Caco-2 (cell line): ENCODE results near the gene ZDHHC20. TPM values are rescaled to one million over a fixed set of nuclear protein-coding genes. Genes with fewer than 3 reads are reported as not detected.

Experiments used
- BruUV-seq: library from RNA; stranded (reverse); fragments of 400-500 nt; replicated peaks from 2 replicates; lab custom pipeline; 2021; lab: Mats Ljungman, UMichigan
- CTCF ChIA-PET: fragments of 300-600 bp; sonication (Branson Sonifier 250); formaldehyde crosslinking; loops from one replicate; lab custom pipeline; 2022; ENCODE audit warnings: antibody characterized with exemption; lab: Charles Lee
- POLR2A ChIA-PET: fragments of 300-600 bp; sonication (Branson Sonifier 250); formaldehyde crosslinking; loops from one replicate; lab custom pipeline; 2022; ENCODE audit warnings: antibody characterized with exemption; lab: Charles Lee
- DNase-seq, 2 experiments: peaks; one replicate each; pipeline versions ENCODE4 v3.0.0 to v3.0.0-alpha.2; 2020 to 2022
- H3K27me3 ChIP-seq: replicated peaks from 2 replicates; pipeline ENCODE4 v1.6.0; 2011; ENCODE audit warnings: low read length; ENCODE audit not compliant: control insufficient read depth, insufficient read depth
- H3K36me3 ChIP-seq: 2 replicates; pipeline ENCODE4 v1.5.1; 2011; ENCODE audit warnings: low read length; ENCODE audit not compliant: control insufficient read depth, insufficient read depth
- H3K4me1 ChIP-seq: fragments of 250-450 bp; sonication (Bioruptor Pico); 2 replicates; pipeline ENCODE4 v1.5.1; 2020; ENCODE audit warnings: mild to moderate bottlenecking
- H3K4me3 ChIP-seq: 2 replicates; pipeline ENCODE4 v1.5.1; 2011; ENCODE audit warnings: low read depth, mild to moderate bottlenecking, control low read depth, low read length
- H3K9me3 ChIP-seq: fragments of 250-450 bp; sonication (Bioruptor Pico); 2 replicates; pipeline ENCODE4 v1.5.1; 2020; ENCODE audit warnings: mild to moderate bottlenecking, moderate library complexity
- H3K27ac Mint-ChIP-seq: one replicate; pipeline ENCODE4 v1.8.0; 2022; ENCODE audit warnings: mixed read lengths; ENCODE audit not compliant: unreplicated experiment
- H3K27me3 Mint-ChIP-seq: one replicate; pipeline ENCODE4 v1.8.0; 2022; ENCODE audit warnings: mixed read lengths; ENCODE audit not compliant: insufficient read depth, unreplicated experiment
- H3K36me3 Mint-ChIP-seq: one replicate; pipeline ENCODE4 v1.8.0; 2022; ENCODE audit warnings: mild to moderate bottlenecking, mixed read lengths; ENCODE audit not compliant: insufficient read depth, unreplicated experiment
- H3K4me1 Mint-ChIP-seq: one replicate; pipeline ENCODE4 v1.8.0; 2022; ENCODE audit warnings: low read depth, mixed read lengths; ENCODE audit not compliant: unreplicated experiment
- H3K4me3 Mint-ChIP-seq: one replicate; pipeline ENCODE4 v1.8.0; 2022; ENCODE audit warnings: mild to moderate bottlenecking, moderate library complexity, mixed read lengths; ENCODE audit not compliant: unreplicated experiment
- H3K9me3 Mint-ChIP-seq: one replicate; pipeline ENCODE4 v1.8.0; 2022; ENCODE audit warnings: mixed read lengths; ENCODE audit not compliant: unreplicated experiment
- intact Hi-C: fragments of 100-400 bp; cut with micrococcal nuclease; formaldehyde crosslinking; loops from one replicate; pipeline ENCODE4 v1.10.0; 2022; ENCODE audit not compliant: unreplicated experiment
- total RNA-seq: library from RNA; stranded (reverse); gene quantifications from 2 replicates; pipeline ENCODE4 v1.2.3, GENCODE V29; 2022
- TF ChIP-seq, protein P1 (sequence below), 2 experiments: fragments of 200-600 bp in 1 of 2; IDR thresholded peaks; 1 replicate in 1 of 2; 2 replicates in 1 of 2; pipeline versions ENCODE4 v1.5.1 to v1.8.0; 2011 to 2022; ENCODE audit warnings: antibody characterized with exemption in 1 of 2, control low read depth in 1 of 2, inconsistent platforms in 1 of 2, low read depth in 1 of 2, low read length in 1 of 2, mild to moderate bottlenecking in 1 of 2, moderate library complexity in 1 of 2; ENCODE audit not compliant: insufficient read depth in 1 of 2, severe bottlenecking in 1 of 2, unreplicated experiment in 1 of 2

ZDHHC20 gene
- total RNA-seq, 1 experiment from 2014 or later: 87.9 TPM

DNA sequence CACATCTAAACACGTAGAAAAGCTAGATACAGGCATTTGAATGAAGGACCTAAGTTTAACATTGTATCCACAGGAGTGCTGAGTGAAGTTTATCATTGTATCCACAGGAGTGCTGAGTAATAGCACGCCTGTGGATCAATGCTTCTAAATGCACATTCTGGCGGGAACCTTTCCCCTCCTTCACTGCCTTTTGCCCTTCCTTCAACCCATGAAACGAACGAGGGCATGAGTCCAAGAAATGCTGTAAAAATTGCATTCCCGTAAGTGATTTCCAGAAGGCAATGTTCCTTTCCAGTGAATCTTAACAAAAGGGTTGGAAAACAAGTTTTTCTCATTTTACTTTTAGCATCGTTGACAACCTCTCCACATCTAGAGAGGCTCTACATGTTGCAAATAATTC, 88.1 kb downstream of the ZDHHC20 start:
- H3K4me3 Mint-ChIP-seq: no peak overlapping the region
- H3K4me1 ChIP-seq: no peaks in the 10 kb centered on the region
- TF ChIP-seq, protein P1, sequence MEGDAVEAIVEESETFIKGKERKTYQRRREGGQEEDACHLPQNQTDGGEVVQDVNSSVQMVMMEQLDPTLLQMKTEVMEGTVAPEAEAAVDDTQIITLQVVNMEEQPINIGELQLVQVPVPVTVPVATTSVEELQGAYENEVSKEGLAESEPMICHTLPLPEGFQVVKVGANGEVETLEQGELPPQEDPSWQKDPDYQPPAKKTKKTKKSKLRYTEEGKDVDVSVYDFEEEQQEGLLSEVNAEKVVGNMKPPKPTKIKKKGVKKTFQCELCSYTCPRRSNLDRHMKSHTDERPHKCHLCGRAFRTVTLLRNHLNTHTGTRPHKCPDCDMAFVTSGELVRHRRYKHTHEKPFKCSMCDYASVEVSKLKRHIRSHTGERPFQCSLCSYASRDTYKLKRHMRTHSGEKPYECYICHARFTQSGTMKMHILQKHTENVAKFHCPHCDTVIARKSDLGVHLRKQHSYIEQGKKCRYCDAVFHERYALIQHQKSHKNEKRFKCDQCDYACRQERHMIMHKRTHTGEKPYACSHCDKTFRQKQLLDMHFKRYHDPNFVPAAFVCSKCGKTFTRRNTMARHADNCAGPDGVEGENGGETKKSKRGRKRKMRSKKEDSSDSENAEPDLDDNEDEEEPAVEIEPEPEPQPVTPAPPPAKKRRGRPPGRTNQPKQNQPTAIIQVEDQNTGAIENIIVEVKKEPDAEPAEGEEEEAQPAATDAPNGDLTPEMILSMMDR (IDR thresholded peaks at IDR 0.05; ENCODE audit: insufficient read depth in 1 of 2, low read depth in 1 of 2, low read length in 1 of 2, severe bottlenecking in 1 of 2, unreplicated experiment in 1 of 2): no peak
- BruUV-seq: no TSS peak
- CTCF ChIA-PET: no interaction called here
- POLR2A ChIA-PET: no interaction called here
- intact Hi-C loops: no loop called here
- H3K27me3 Mint-ChIP-seq: no peaks in the 10 kb centered on the region
- no peak overlapping the region for H3K4me3 ChIP-seq
- H3K36me3 ChIP-seq: no peaks in the 10 kb centered on the region
- no peak overlapping the region for H3K27ac Mint-ChIP-seq
- DNase-seq: no peak
- no peaks in the 10 kb centered on the region for H3K9me3 ChIP-seq
- no peaks in the 10 kb centered on the region for H3K4me1 Mint-ChIP-seq
- no peaks in the 10 kb centered on the region for H3K27me3 ChIP-seq
- peaks cover 12% of the 10 kb centered on the region for H3K36me3 Mint-ChIP-seq
- no peaks in the 10 kb centered on the region for H3K9me3 Mint-ChIP-seq

DNA sequence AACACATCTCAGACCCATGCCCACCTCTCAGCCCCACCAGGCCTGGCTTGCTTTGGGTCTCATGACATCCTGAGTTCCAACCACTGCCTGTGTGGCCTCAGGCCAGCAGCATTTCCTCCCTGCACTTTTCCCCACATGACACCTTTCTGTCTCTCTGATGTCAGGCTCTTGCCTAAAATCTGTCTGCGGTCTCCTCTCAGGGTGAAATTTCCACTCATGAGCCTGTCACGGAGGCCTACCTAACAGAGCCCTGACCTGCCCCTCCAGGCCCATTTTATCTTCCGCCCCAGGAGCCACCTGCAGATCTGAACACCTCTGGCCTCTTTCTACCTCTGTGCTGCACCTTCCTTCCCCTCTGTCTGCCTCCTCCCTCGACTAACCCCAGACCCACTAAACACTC, 93.5 kb downstream of the ZDHHC20 start:
- no peaks in the 10 kb centered on the region for H3K4me1 ChIP-seq
- H3K4me1 Mint-ChIP-seq: no peaks in the 10 kb centered on the region
- H3K36me3 ChIP-seq: no peaks in the 10 kb centered on the region
- H3K9me3 Mint-ChIP-seq: no peaks in the 10 kb centered on the region
- H3K9me3 ChIP-seq: peaks cover 2% of the 10 kb centered on the region; the same call in 1 of the 2 replicates
- intact Hi-C loops: no loop called here
- H3K27ac Mint-ChIP-seq: no peak overlapping the region
- CTCF ChIA-PET: no interaction called here
- H3K36me3 Mint-ChIP-seq: no peaks in the 10 kb centered on the region
- no peak overlapping the region for H3K4me3 Mint-ChIP-seq
- no peak overlapping the region for H3K4me3 ChIP-seq
- DNase-seq: no peak
- no peaks in the 10 kb centered on the region for H3K27me3 ChIP-seq
- TF ChIP-seq, protein P1 (IDR thresholded peaks at IDR 0.05; ENCODE audit: insufficient read depth in 1 of 2, low read depth in 1 of 2, low read length in 1 of 2, severe bottlenecking in 1 of 2, unreplicated experiment in 1 of 2): no peak
- peaks cover 4% of the 10 kb centered on the region for H3K27me3 Mint-ChIP-seq
- POLR2A ChIA-PET: no interaction called here
- BruUV-seq: no TSS peak

DNA sequence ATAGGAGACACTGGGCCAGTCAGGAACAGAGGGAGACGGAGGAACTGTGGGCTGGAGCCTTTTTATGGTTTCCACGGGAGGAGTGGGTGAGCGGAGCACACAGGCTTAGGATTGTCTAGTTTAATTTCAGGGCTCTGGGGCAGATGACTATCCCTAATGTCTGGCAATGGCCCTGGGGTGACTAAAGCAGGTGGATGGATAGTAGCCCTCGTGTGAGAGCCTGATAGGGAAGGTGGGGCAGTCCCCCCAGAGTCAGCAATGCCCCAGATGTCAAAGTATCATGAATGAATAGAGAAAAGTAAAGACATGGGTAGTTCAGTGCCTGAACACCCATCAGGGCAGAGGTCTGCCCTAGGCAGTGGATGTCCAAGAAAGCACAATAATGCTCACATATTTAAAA, 94.2 kb downstream of the ZDHHC20 start:
- intact Hi-C loops: no loop called here
- Mint-ChIP-seq H3K4me1 (no peaks in the 10 kb centered on the region), H3K36me3 (no peaks in the 10 kb centered on the region), H3K27ac (no peak overlapping the region), H3K9me3 (no peaks in the 10 kb centered on the region), H3K27me3 (peaks cover 4% of the 10 kb centered on the region), H3K4me3 (no peak overlapping the region)
- CTCF ChIA-PET: no interaction called here
- BruUV-seq: no TSS peak
- H3K4me3 ChIP-seq: no peak overlapping the region
- DNase-seq: no peak
- H3K9me3 ChIP-seq: peaks cover 2% of the 10 kb centered on the region; the same call in 1 of the 2 replicates
- TF ChIP-seq, protein P1 (IDR thresholded peaks at IDR 0.05; ENCODE audit: insufficient read depth in 1 of 2, low read depth in 1 of 2, low read length in 1 of 2, severe bottlenecking in 1 of 2, unreplicated experiment in 1 of 2): no peak
- POLR2A ChIA-PET: no interaction called here
- no peaks in the 10 kb centered on the region for H3K36me3 ChIP-seq
- no peaks in the 10 kb centered on the region for H3K27me3 ChIP-seq
- H3K4me1 ChIP-seq: no peaks in the 10 kb centered on the region
